ENCODE measurements around the gene SREK1IP1.

The SREK1IP1 gene

GRCh38 chr5:64806537-64806936 is 38.0 kb upstream of the SREK1IP1 start:
- no peaks in the 10 kb centered on the region for H3K27me3 ChIP-seq (replicated peaks; ENCODE audit: control insufficient read depth, insufficient read depth, low read length)
- DNase-seq (ENCODE audit: extremely low read depth, insufficient read length) = no peak
- H3K4me3 ChIP-seq (replicated peaks; ENCODE audit: low read depth, low read length) = no peak overlapping the region
- TF ChIP-seq CTCF (IDR thresholded peaks at IDR 0.05; ENCODE audit: insufficient read depth, low read length, poor library complexity, severe bottlenecking) = no peak
- H3K36me3 ChIP-seq (ENCODE audit: control insufficient read depth, insufficient read depth, low read length) = peaks cover 2% of the 10 kb centered on the region; the same call in 1 of the 2 replicates

DNA sequence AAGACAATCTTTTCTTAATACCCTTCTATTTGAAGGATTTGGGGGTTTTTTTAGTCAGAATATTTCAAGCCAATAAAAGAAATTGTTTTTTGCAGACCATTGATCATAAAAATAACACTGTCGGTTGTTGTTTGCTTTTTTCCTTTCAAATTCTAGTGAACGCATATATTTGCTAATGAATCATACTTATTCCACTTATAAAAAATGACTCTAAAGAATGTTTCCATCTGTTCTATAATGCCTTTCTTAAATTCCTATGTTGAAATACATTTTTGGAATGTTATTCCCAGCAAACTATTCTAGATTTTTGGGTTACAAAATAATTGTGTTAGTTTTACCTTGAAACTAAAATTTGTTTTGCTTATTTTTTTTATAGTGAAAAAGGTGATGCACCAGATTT is 32.4 kb upstream of the SREK1IP1 start:
- H3K27me3 ChIP-seq (replicated peaks; ENCODE audit: control insufficient read depth, insufficient read depth, low read length) = no peaks in the 10 kb centered on the region
- DNase-seq (ENCODE audit: extremely low read depth, insufficient read length) = no peak
- H3K36me3 ChIP-seq (ENCODE audit: control insufficient read depth, insufficient read depth, low read length) = peaks cover 2% of the 10 kb centered on the region; the same call in 1 of the 2 replicates
- H3K4me3 ChIP-seq (replicated peaks; ENCODE audit: low read depth, low read length) = no peak overlapping the region
- no peak for TF ChIP-seq CTCF (IDR thresholded peaks at IDR 0.05; ENCODE audit: insufficient read depth, low read length, poor library complexity, severe bottlenecking)

DNA sequence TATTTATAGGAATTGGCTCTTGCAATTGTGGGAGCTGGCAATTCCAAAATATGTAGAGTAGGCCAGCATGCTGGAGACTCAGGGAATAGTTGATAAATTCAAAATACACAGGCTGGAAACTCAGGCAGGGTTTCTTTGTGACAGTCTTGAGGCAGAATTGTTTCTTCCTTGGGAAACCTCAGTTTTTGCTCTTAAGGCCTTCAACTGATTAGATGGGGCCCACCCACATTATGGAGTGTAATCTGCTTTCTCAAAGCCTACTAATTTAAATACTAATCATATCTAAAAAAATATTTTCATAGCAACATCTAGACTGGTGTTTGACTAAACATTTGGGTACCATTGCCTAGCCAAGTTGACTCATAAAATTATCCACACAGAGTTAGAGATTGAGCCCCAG is 27.8 kb upstream of the SREK1IP1 start:
- H3K27me3 ChIP-seq (replicated peaks; ENCODE audit: control insufficient read depth, insufficient read depth, low read length) = no peaks in the 10 kb centered on the region
- no peak for DNase-seq (ENCODE audit: extremely low read depth, insufficient read length)
- no peak for TF ChIP-seq CTCF (IDR thresholded peaks at IDR 0.05; ENCODE audit: insufficient read depth, low read length, poor library complexity, severe bottlenecking)
- H3K36me3 ChIP-seq (ENCODE audit: control insufficient read depth, insufficient read depth, low read length) = no peaks in the 10 kb centered on the region
- H3K4me3 ChIP-seq (replicated peaks; ENCODE audit: low read depth, low read length) = no peak overlapping the region

- TF ChIP-seq CTCF (IDR thresholded peaks at IDR 0.05; ENCODE audit: insufficient read depth, low read length, poor library complexity, severe bottlenecking) = no peak
- H3K36me3 ChIP-seq (ENCODE audit: control insufficient read depth, insufficient read depth, low read length) = no peaks in the 10 kb centered on the region
- H3K27me3 ChIP-seq (replicated peaks; ENCODE audit: control insufficient read depth, insufficient read depth, low read length) = no peaks in the 10 kb centered on the region
- DNase-seq (ENCODE audit: extremely low read depth, insufficient read length) = no peak
- no peak overlapping the region for H3K4me3 ChIP-seq (replicated peaks; ENCODE audit: low read depth, low read length)
Observed at GRCh38 chr5:64794053-64794770, 25.7 kb upstream of the SREK1IP1 start.

- no peak for DNase-seq (ENCODE audit: extremely low read depth, insufficient read length)
- H3K4me3 ChIP-seq (replicated peaks; ENCODE audit: low read depth, low read length) = no peak overlapping the region
- H3K27me3 ChIP-seq (replicated peaks; ENCODE audit: control insufficient read depth, insufficient read depth, low read length) = no peaks in the 10 kb centered on the region
- H3K36me3 ChIP-seq (ENCODE audit: control insufficient read depth, insufficient read depth, low read length) = no peaks in the 10 kb centered on the region
- no peak for TF ChIP-seq CTCF (IDR thresholded peaks at IDR 0.05; ENCODE audit: insufficient read depth, low read length, poor library complexity, severe bottlenecking)
Observed at GRCh38 chr5:64792469-64792868, 24.0 kb upstream of the SREK1IP1 start.

All from GM06990 (cell line).